ENCODE data around the gene C14orf180. TPM values are rescaled to one million over a fixed set of nuclear protein-coding genes. Genes with fewer than 3 reads are reported as not detected.
"Not testable (repeated sequence)": the region's sequence is repeated elsewhere in the genome, so short reads cannot be mapped to it uniquely, and the experiment has no call there.

C14orf180 gene
- polyA plus RNA-seq, 1 experiment = not detected

DNA sequence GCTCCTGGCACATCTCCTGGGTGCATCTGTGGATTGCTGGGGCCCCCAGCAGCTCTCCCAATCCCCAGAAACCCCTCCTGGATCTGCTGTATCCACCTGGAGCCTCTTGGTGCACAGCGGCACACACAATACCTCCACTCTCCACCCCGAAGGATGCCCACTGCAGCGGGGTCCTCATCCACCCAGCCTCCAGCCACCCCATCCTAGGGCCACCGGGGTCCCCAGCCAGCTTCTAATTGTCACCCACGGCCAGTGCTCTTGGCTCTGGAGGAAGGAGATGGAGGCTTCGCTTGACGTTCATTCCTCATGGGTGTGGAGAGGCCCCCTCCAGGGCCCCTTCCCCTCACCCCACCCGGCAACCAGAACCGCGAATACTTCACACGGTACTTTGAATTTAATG, 56.6 kb downstream of the C14orf180 start:
- ChIA-PET CTCF (interaction anchor here (1.4 kb wide), 1 partner anchor 558 kb away, joined by 3 read pairs; no protein-coding TSS in a partner anchor), POLR2A (no interaction called here)
- peaks cover 20% of the 10 kb centered on the region for H3K27me3 ChIP-seq (ENCODE audit: control insufficient read depth, insufficient read depth, low read length)
- H3K4me3 ChIP-seq (ENCODE audit: low read depth, low read length) = no peak overlapping the region
- DNase-seq (ENCODE audit: low read depth, low spot score) = no peak
- no peaks in the 10 kb centered on the region for H3K9me3 ChIP-seq (ENCODE audit: control insufficient read depth, insufficient read depth, low read length)
- TF ChIP-seq, protein P1, sequence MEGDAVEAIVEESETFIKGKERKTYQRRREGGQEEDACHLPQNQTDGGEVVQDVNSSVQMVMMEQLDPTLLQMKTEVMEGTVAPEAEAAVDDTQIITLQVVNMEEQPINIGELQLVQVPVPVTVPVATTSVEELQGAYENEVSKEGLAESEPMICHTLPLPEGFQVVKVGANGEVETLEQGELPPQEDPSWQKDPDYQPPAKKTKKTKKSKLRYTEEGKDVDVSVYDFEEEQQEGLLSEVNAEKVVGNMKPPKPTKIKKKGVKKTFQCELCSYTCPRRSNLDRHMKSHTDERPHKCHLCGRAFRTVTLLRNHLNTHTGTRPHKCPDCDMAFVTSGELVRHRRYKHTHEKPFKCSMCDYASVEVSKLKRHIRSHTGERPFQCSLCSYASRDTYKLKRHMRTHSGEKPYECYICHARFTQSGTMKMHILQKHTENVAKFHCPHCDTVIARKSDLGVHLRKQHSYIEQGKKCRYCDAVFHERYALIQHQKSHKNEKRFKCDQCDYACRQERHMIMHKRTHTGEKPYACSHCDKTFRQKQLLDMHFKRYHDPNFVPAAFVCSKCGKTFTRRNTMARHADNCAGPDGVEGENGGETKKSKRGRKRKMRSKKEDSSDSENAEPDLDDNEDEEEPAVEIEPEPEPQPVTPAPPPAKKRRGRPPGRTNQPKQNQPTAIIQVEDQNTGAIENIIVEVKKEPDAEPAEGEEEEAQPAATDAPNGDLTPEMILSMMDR (IDR thresholded peaks at IDR 0.05; ENCODE audit: low read depth, low read length) = no peak
- no peak overlapping the region for H3K27ac ChIP-seq (ENCODE audit: low read depth, low read length)

- H3K27ac ChIP-seq (ENCODE audit: low read depth, low read length); H3K4me3 ChIP-seq (ENCODE audit: low read depth, low read length); DNase-seq (ENCODE audit: low read depth, low spot score); H3K9me3 ChIP-seq (ENCODE audit: control insufficient read depth, insufficient read depth, low read length); POLR2A ChIA-PET: not testable (repeated sequence)
- H3K27me3 ChIP-seq (ENCODE audit: control insufficient read depth, insufficient read depth, low read length) = peaks cover 18% of the 10 kb centered on the region
- CTCF ChIA-PET = interaction anchor here (1.4 kb wide), 1 partner anchor 559 kb away, joined by 3 read pairs; no protein-coding TSS in a partner anchor
Observed at GRCh38 chr14:104636846-104637545, 57.4 kb downstream of the C14orf180 start.

DNA sequence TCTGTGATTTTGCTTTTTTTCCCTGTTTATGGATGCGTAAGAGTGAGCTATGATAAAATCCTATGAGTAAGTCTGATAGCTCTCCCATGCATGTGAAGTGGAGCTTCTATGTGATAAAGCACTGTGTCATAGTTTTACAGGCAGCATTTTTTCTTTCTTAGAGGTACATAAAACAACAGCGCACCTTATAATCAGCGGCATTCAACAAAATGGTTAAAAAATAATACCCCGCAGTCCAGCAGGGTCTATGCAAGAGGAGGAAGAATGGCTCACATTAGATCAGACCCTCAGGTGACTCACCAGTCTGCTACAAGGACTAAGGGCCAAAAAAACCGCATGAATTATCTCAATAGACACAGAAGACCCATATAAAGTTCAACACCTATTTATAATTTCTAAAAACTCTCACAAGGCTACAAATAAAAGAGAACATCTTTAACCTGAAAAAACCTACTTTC, 58.0 kb downstream of the C14orf180 start:
- ChIA-PET POLR2A (no interaction called here), CTCF (no interaction called here)
- H3K4me3 ChIP-seq (ENCODE audit: low read depth, low read length) = no peak overlapping the region
- no peaks in the 10 kb centered on the region for H3K9me3 ChIP-seq (ENCODE audit: control insufficient read depth, insufficient read depth, low read length)
- no peak overlapping the region for H3K27ac ChIP-seq (ENCODE audit: low read depth, low read length)
- TF ChIP-seq, protein P1 (IDR thresholded peaks at IDR 0.05; ENCODE audit: low read depth, low read length) = no peak
- DNase-seq (ENCODE audit: low read depth, low spot score) = no peak
- H3K27me3 ChIP-seq (ENCODE audit: control insufficient read depth, insufficient read depth, low read length) = peaks cover 16% of the 10 kb centered on the region

DNA sequence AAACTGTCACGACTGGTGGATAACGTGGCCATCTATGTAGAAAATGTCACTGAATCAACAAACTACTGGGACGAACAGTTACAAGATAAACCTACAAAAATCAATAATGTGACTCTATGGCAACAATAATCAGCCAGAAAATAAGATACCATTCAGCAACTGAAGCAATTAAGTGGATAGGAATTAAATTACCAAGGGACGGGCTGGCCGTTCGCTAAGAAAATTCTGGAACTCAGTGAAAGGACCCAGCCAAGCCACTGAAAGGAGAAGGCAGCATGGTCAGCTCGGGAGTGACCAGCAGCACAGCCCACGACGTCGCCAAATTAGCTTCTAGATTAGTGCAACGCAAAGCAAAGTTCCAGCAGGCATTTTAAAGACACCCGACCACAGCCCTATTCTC, 58.6 kb downstream of the C14orf180 start:
- H3K4me3 ChIP-seq (ENCODE audit: low read depth, low read length) = no peak overlapping the region
- CTCF ChIA-PET = no interaction called here
- no peak for DNase-seq (ENCODE audit: low read depth, low spot score)
- H3K9me3 ChIP-seq (ENCODE audit: control insufficient read depth, insufficient read depth, low read length) = no peaks in the 10 kb centered on the region
- TF ChIP-seq, protein P1 (IDR thresholded peaks at IDR 0.05; ENCODE audit: low read depth, low read length) = no peak
- H3K27ac ChIP-seq (ENCODE audit: low read depth, low read length) = no peak overlapping the region
- peaks cover 11% of the 10 kb centered on the region for H3K27me3 ChIP-seq (ENCODE audit: control insufficient read depth, insufficient read depth, low read length)
- POLR2A ChIA-PET = no interaction called here

- Histone ChIP-seq H3K27me3 (ENCODE audit: control insufficient read depth, insufficient read depth, low read length) (peaks cover 12% of the 10 kb centered on the region), H3K27ac (ENCODE audit: low read depth, low read length) (no peak overlapping the region), H3K4me3 (ENCODE audit: low read depth, low read length) (no peak overlapping the region), H3K9me3 (ENCODE audit: control insufficient read depth, insufficient read depth, low read length) (no peaks in the 10 kb centered on the region)
- TF ChIP-seq, protein P1 (IDR thresholded peaks at IDR 0.05; ENCODE audit: low read depth, low read length) = no peak
- ChIA-PET POLR2A (no interaction called here), CTCF (interaction anchor here (0.9 kb wide), 1 partner anchor 563 kb away, joined by 3 read pairs; no protein-coding TSS in a partner anchor)
- no peak for DNase-seq (ENCODE audit: low read depth, low spot score)
Observed at GRCh38 chr14:104638927-104639450, 59.4 kb downstream of the C14orf180 start.
